T1000 (cell line): ENCODE results near the gene APOL1.
"Not testable (repeated sequence)": the region's sequence is repeated elsewhere in the genome, so short reads cannot be mapped to it uniquely, and the experiment has no call there.

ENCODE experiments used
- DNase-seq: peaks from one replicate; lab custom pipeline; 2025; ENCODE audit warnings: mixed read lengths; lab: John Stamatoyannopoulos, UW

The APOL1 gene

DNA sequence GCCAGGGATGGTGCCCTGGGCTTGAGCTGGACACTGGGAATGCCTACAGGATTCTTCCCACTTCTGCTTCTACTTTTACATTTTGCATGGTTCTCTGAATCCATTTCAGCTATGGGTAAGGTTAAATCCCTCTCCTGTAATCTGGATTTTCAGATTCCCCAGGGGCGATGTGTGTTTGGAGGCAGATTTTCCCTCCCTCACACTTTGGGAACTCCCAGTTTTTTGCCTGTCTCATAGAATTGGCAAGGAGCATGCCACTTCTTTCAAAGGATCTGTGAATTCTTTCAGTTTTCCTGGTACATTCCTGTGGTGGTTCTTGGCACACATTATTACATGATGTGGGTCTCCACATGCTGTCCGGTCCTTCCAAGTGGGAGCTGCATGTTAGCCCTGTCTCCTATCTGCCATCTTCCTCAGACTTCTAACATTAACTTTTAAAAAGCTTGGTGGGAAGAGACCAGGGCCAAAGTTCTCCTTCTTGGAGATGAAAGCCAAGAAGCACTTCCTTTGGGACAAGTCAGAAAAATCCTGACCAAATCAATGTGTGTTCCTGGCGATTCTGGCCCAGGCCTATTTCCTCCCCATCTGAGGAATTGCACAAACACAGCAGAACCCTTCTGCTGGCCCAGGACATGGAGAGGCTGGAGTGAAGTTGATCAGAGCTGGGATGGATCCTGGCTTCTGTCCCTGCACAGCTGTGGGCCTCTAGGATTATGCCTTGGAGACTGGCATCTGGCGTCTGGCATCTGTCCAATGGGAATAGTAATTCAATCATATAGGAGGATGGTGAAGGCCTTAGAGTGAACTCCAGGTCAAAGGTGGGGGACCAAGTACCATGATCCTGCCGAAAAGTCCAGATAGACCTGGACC is 8.2 kb upstream of the APOL1 start:
- no peak for DNase-seq

DNA sequence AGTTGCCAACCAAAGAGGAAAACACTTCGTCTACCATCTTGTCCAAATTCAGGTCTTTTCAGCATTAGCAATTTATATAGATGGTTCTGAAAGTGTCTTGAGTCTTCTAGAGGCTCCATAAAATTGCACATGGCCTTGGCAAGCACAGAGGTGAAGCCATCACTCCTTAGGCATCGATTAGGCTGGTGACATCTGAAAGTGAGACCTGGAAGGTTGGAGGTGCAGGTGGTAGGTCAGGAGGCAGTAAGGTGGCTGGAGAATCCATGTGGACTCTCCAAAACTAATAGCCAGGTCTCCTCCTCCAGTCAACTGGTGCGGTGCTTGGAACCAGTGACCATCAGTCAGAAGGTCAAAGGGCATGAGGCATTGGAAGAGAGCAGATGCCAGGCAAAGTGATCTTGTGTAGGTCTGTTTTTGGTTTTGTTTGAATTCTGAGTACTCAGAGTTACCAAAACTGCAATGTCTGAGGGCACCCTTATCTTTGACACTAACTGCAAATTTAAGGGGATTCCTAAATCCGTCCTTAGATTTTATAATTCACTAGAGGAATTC is 7.1 kb upstream of the APOL1 start:
- DNase-seq: no peak

DNA sequence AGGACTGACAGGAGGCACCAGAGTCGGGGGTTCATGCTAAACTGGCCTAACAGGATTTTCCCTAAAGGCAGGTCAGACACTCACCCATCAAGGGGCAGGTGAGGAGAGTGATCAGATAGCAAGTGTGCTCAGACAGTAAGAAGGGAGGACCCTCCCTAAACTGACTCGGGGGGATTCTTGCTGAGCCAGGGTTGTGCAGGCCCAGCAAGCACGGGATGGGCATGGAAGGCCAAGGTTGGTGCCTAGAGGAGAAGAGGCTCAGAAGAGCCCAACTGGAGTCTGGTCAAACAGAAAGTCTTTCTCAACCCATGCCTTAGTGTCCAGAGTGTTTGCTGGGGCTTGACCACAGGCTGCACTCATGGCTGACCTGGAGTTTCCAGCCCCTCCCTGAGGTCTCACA is 6.2 kb upstream of the APOL1 start:
- no peak for DNase-seq

DNA sequence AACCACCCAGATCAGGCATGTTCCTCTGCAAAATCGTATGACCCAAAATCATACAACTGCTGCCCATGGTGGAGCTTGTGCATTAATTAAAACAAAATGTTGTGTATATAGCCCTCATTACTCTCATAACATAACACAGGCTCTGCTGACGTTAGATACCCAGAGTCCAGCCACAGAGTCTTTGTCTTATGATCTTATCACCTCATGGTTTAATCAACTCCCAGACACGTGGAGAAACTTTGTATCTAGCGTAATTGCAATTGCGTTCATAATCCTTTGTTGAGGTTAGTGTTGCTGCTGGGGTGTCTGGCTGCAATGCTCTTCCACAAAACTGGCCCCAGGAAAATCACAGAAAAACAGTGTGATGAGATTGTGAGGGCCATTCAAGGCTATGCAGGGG is 5.0 kb upstream of the APOL1 start:
- DNase-seq: no peak

DNA sequence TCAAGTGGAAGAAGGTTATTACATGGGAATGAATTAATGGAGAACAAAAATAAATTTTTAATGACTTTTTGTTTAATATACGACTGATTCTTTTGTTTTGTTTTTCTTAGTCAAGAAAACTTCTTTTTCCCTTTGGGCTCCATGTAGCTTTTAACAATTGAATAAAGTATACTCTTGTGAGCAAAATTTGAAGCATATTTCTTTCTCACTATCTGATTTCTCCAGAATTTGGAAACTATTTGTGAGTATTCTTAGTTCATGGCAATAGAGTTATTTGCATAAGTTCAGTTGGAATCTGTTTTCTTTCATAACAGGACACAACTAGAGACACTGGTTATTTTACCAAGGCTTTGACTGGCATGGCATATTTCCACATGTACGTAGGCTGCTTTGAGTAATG is 3.8 kb upstream of the APOL1 start:
- DNase-seq: no peak

DNA sequence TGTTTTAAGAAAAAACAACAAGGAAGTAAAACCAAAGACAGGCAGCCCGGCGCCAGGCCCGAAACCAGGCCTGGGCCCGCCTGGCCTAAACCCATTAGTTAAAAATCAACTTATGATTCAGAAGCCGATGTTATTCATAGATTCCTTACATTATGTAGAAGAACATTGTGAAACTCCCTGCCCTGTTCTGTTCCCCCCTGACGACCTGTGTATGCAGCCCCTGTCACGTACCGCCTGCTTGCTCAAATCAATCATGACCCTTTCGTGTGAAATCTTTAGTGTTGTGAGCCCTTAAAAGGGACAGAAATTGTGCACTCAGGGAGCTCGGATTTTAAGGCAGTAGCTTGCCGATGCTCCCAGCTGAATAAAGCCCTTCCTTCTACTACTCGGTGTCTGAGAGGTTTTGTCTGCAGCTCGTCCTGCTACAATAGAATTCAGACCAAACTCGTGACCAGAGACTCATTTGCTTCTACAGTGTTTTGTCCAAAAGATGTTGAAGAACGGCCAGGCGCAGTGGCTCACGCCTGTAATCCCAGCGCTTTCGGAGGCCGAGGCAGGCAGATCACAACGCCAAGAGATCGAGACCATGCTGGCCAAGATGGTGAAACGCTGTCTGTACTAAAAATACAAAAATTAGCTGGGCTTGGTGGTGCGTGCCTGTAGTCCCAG is 2.5 kb upstream of the APOL1 start:
- not testable (repeated sequence) for DNase-seq

DNA sequence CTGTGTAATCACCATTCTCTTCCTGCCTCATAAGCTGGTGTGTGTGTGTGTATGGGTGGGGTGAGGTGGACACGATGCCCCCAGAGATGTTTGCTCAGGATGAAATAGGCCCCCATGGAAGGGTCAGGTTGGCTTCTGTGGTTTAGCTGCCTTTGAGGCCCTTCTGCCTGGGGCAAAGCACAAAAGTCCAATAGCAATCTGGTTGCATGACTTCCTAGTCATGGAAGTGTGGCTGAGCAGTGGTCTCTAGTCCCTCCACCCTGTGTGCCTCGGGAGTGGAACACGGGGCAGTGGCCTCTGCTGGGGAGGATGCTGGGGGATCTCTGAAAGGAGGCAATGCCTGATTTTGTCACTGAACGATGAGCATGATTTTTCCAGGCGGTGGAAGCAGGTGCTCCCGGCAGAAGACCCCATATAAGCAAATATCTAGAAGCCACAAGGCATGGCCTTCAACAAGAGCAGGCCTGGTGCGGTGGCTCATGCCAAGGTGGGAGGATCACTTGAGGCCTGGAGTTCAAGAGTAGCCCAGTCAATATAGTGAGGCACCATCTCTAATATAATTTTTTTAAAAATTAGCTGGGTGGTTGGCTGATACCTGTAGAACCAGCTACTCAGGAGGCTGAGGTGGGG is 839 bp upstream of the APOL1 start:
- DNase-seq: not testable (repeated sequence)

DNA sequence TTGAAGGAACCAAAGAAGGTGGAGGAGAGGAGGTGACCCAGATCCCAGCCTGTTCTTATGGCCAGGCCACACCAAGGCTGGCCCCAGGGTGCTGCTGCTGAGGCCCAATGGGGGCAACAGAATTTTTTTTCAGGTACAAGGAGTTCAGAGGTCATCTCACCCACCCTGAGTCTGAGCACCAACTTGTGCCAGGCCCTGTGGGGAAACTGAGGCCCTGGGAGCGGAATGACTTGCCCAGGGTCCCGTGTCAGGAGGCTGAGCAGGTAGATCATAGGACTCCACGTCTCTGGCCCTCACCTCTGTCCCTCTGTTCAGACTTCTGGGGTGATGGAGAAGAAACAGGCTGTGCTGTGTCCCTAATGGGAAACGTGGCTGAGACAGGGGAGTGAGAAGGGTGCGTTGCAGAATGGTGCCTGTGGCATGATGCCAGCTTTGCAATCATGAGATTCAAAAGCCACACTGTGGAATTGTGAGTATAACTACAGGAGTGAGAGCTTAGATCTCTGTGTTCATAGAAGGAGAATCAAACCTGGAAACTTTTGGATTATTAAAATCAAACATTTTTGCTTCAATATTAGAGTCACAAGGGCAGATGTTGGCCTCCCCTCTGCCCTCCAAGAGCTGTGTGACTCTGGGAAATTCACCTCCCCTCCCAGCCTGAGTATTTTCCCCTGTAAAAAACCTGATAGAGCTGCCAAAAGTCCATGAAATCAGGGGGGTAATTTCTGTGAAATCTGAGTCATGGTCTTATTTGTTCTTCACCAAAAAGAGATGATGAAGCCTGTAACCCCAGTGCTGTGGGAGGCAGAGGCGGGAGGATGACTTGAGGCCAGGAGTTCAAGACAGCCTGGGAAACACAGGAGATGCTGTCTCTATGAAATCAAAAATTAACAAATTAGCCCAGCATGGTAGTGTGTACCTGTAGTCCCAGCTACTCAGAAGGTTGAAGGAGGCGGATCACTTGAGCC is 874 bp downstream of the APOL1 start:
- DNase-seq: no peak

DNA sequence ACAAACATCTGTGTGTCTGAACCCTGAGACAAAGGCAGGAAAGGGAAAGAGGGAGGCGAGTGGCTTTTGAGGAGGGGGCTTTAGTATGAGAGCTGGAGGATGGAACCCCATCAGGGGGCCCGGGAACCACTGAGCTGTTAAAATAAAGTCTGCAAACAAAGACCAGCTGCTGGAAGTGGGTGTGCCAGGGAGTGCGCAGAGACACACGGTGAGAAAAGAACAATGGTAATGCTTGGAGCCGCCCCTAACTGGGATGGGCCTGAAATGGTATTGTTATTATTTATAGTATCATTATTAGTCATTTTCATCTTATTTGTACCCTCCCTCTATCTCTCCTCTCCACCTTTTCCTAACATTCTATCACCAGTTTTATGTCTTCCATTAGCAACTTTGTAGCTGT is 2.6 kb downstream of the APOL1 start:
- DNase-seq: not testable (repeated sequence)

DNA sequence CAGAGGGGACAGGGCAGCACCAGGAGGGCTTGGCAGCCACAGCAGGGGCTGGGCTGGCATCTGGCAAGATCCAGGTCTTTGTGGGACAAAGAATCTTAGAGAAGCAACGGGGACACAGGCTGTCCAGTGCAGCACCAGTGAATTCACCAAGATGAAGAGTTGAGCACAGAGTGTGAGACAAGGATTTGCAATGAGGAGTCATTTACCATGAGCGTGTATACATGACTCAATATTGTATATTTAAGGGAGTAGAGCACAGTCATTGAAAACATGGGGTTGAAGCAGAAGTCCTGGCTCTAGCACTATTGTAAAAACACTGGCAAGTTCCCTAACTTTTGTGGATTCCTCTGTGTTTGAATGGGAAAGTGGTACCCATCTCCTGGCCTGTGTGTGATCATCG is 3.5 kb downstream of the APOL1 start:
- DNase-seq: no peak

DNA sequence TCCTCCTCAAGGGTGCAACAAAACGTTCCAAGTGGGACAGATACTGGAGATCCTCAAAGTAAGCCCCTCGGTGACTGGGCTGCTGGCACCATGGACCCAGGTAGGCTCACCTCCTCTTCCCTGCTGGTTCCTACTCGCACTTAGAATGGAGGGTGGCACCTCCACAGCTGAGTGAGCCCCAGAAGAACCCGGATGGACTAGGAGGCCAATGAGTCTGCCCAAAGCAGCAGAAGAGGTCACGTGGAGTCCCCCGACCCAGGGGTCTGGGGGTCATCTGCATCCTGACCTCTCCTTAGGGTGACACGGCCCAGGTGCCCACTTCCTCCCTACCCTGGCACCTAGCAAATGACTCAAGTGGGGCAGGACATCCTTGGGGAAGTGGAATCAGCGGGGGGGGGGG is 4.4 kb downstream of the APOL1 start:
- no peak for DNase-seq

DNA sequence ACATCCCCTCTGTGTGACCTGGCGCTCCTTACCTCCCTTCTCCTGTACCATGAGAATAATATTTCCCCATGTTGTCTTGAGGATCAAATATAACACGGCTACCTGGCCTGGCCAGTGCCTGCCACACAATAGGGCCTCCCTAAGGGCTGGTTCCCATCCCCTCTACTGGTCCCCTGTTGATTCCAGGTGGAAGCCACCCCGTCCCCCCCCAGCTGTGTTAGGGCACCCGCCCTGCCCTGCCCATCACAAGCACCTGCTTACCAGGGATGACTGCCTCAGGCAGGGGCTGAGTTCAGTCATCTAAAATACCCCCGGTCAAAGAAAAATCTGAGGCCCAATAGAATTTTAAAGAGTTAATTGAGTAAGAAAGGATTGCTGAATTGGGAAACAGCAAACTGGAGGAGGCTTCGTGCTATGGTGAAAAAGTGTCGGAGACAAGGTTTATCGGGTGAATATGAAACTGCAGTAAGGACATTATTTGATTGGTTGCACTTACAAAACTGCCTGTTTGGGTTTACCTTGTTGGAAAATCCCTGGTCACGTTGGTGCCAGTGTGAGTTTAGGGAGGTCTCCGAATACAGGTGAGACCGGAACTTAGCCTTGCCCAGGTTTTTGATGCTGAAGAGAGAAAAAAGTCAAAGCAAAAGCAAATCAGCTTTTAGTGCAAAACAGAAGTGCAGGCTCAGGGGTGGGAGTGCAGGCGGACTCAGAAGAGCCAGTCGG is 5.2 kb downstream of the APOL1 start:
- DNase-seq: no peak

DNA sequence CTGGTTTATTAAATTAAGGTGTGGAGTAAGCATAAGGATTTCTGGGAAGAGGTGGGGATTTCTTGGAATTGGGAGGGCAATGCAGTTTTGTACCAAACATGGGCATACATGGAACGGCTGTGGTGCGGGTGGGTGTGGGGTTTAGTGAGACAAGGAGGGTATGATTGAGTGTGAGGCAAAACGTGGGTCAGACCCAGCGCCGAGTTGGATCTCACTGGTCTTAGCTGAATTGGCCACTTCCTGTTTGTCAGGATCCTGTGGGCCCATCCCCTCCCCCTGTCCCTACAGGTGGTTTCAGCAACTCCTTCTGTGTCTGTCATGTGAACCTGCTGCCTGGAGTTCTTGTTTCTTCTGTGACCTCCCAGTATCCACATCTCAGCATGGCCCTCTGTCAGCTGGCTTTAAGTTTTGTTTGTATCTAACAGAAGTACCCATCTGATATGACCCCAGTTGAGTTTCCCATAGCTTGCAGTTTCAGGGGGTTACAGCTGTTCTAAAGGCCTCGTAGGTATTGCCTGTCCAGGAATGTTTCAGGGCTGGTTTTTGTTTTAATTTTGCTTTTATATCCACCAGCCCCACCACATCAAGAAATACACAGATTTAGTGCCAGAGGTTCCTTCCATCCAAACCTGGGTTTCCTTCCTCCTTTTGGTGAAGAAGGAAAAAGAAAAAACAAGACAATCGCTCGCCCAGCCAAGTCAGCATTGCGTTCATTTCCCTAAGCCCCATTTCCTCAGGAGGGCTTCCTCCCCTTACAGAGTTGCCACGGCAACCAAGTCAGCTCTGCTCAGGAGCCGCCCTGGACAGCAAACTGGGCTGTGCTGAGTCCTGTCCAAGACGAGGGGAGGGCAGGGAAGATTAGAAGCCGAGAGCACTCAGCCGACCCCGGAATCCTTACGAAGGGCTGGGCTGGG is 6.0 kb downstream of the APOL1 start:
- no peak for DNase-seq

DNA sequence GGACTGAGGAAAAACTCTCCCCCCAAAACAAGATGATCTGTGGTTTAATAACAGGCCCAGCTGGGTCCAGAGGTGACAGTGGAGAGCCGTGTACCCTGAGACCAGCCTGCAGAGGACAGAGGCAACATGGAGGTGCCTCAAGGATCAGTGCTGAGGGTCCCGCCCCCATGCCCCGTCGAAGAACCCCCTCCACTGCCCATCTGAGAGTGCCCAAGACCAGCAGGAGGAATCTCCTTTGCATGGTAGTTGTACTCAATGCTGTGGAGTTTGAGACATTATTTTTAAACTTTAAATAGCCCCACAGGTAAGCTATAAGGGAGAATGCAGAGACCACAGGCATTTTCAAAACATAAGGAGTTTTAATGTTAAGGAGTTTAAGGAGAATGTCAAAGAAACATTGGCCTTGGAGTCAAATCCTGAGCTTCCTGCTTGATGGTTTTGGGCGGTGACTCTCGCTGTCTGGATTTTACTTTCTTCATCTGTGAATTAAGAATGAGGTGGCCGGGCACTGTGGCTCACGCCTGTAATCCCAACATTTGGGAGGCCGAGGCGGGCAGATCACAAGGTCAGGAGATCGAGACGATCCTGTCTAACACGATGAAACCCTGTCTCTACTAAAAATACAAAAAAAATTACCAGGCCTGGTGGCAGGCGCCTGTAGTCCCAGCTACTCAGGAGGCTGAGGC is 6.8 kb downstream of the APOL1 start:
- no peak for DNase-seq

DNA sequence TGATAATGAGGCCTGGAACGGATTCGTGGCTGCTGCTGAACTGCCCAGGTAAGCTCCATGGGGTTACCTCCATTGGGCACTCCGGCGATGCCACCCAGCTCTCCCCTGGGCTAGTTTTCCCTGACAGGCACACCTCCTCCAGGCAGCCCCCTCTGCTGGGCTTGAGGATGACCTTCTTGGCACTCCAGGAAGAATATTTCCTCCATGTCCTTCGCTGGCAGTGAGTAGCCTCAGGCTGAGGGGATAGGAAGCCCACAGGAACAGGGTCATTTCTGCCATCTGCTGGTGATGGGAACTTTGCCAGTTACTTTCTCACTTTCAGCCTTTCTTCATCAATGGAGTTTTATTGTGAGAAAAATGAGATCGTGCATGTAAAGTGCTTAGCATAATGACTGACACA is 8.7 kb downstream of the APOL1 start:
- DNase-seq: not testable (repeated sequence)

DNA sequence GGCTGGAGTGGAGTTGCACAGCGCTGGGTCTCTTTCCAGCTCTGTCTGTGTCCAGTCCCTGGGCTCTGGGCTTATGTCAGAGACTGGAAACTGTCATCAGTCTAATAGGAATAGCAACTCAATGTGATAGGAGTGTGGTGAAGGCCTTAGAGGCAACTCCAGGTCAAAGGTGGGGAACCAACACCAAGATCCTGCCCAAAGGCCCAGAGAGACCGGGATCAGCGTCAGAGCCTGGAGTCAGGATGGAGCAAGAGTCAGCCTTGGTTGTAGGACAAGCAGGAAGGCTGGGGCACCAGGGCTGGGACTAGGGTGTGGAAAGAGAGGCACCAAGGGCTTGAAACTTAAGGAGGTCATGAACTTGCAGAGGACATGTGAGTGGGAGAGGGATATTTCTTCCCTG is 9.4 kb downstream of the APOL1 start:
- DNase-seq: not testable (repeated sequence)

DNA sequence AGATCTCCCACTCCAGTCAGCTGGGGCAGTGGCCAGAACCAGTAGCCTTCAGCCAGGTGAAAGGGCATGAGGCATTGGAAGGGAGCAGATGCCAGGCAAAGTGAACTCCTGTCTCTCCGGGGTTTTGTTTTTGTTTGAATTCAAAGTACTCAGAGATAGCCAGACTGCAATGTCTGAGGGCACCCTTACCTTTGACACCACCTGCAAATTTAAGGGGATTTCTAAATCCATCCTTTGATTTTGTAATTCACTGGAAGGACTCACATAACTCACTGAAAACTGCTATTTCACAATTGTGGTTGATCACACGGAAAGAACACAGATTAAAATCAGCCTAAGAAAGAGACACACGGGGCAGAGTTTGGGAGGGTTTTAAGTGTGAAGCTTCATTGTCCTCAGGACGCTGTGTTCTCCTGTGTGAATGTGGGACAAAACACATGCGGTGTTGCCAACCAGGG is 10.3 kb downstream of the APOL1 start:
- not testable (repeated sequence) for DNase-seq

DNA sequence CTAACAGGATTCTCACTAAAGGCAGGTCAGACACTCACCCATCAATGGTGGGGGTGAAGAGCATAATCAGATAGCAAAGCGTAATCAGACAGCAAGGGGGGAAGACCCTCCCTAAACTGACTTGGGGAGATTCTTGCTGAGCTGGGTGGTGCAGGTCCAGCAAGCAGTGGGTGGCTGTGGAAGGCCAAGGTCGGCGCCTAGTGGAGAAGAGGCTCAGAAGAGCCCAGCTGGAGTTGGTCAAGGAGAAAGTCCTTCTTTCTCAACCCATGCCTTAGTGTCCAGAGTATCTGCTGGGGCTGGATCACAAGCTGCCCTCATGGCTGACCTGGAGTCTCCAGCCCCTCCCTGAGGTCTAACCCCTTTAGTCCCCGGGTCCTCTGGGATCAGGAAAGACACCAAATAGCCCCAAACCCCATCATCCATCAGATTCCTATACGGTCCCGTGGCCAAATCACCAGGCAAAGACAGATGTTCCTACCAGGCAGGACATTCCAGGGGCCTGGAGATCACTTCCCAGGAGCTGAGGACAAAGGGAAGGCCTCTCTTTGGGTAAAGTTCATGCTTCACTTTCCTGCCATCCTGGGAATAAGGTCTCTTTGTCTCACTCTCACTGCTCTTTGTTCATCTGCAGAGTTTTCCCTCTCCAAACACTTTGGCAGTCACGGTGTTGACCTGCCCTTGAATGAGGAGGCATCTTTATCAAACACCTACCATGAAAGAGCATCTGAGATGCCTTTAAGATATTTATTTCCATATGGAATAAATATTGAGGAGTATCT is 11.1 kb downstream of the APOL1 start:
- not testable (repeated sequence) for DNase-seq
